CD4-positive, alpha-beta T cell treated with Interferon gamma for 1 hour (primary cell): ENCODE measurements around the gene EMC1.
"Not testable (repeated sequence)": the region's sequence is repeated elsewhere in the genome, so short reads cannot be mapped to it uniquely, and the experiment has no call there.

Experiments used
- DNase-seq: peaks from one replicate; pipeline ENCODE4 v3.0.0-alpha.2; 2020

Gene EMC1

DNA sequence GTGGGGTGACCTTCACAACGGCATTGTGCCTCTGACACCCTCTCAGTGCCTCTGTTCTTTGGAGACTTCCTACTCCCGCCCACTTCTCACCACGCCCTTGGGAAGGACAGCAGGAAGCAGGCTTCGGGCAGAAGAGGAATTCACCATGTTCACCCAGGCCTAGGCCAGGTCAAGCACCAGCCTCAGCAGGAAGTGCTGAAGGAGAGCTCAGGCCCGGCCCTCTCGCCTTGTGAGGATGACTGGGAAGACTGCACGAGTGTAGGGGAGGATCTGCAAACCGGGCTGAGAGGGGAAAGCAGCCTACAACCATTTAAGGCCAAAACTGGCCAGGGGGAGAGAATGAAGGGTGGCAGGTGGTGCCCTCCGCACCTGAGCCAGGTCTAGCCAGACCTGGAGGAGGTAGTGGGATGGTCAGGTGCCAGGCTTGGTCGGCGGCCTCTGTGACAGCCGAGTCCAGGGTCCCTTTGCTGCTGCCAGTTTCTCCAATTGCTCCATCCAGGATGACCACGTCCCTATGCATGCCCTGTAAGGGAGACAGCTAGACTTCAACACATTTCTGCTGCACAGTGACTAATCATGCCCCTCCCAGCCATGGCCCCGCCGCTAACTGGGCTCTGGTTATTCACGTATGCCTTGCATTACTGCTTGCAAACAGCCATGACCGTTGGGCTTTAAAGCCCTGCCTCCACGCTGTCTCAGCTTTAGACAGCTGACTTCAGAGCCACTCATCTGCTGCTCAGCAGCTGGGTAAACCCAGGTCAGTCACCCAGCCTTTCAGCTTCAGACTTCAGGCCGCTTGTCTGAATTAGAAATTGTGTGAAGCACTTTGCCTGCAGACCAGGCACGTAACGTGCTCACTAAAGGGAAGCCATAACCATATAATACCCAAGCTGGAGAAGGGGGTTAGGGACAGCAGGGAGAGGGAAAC, 9.2 kb upstream of the EMC1 start:
- DNase-seq: no peak

GRCh38 chr1:19258353-19258752, 7.0 kb upstream of the EMC1 start:
- DNase-seq: no peak

DNA sequence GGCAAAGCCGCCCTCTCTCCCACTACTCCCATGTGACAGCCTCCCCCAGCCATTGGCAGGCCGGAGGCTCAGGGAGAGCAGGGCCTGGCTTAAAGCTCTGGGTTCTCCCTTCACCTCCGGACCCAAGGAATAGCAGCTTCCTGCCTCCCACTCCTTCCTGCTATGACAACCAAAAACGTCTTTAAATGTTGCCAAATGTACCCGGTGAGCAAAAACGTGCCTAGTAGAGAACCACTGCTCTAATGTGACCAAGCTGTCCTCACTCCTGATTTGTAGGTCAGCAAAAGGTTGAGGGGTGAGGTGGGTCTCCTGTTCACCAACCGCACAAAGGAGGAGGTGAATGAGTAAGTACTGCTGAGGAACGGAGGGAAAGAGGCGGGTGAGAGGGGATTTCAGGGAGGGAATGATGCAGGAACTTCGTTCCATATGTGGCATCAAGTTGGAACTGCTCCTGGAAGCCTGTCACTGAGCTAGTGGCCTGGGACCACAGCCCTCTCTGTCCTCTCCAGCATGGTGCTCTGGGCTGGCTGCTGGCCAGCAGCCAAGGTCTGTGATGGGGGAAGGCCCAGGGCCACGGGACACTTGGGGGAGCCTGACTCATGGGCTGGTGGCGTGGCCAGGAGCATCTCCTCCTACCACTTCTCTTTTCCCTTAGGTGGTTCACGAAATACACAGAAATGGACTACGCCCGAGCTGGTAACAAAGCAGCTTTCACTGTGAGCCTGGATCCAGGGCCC, 6.0 kb upstream of the EMC1 start:
- no peak for DNase-seq

DNA sequence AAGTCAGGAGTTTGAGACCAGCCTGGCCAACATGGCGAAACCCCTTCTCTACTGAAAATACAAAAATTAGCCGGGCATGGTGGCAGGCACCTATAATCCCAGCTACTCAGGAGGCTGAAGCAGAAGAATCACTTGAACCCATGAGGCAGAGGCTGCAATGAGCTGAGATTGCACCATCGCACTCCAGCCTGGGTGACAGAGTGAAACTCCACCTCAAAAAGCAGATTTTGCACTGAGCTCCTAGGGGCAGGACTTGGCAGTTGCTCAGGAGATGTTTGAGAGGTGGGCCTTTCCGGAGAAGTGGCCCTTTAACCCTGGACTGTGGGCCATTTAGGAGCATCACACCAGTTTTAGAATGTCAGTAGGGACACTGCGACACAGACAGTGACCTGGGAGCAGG, 5.0 kb upstream of the EMC1 start:
- not testable (repeated sequence) for DNase-seq

GRCh38 chr1:19255288-19255687, 4.0 kb upstream of the EMC1 start:
- DNase-seq: no peak

- no peak for DNase-seq
These were observed 3.1 kb upstream of the EMC1 start for GRCh38 chr1:19254416-19254815.

DNA sequence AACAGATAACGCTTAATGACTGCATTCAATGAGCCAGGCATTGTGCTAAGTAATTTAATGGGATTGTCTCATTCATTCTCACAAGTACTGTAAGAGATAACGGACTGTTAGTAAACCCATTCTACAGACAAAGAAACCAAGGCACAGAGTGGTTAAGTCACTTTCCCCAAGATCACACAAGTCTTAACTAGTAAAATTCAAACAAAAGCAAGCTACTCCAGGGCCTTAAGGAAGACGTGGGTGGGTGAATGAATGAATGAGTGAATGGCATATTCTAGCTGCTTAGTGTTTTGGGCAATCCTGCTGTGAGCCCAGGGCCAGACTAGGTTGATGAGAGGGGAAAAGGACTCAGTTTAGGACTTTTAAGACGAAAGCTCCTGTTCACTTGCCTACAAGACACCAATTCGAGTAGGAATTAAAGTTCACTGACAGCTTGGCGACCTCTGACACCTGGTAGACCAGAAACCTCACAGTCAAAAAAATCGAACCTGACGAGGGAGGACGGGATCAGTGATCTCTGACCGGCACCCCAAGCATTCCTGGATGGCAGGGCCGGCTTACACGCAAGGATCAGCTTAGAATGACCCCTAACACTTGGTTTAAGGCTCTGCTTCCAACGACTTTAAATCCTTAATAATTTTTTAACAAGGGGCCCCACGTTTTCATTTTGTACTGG, 557 bp downstream of the EMC1 start:
- DNase-seq: no peak

- peak; percentile 59 for DNase-seq
These were observed 10.4 kb downstream of the EMC1 start for GRCh38 chr1:19240673-19241538.

DNA sequence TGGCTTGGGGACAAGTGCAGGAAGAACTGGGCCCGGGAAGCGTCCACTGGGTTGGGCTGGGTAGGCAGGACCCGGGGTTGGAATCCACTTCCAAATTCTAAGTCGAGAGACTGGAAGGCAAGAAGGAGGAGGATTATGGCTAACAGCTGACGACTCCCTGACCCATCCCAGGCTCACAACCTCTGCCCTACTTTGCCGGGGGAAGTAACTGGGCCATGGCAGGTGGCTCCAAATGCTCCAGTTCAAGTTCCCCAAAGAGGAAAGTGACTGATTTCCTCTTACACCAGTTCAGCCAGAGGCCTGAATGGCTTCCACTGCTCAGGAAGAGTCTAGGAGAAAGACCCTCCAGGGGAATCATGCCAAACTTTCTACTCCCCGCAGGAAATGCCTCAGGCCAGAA, 11.4 kb downstream of the EMC1 start:
- no peak for DNase-seq

GRCh38 chr1:19234224-19234623, 17.1 kb downstream of the EMC1 start:
- no peak for DNase-seq

DNA sequence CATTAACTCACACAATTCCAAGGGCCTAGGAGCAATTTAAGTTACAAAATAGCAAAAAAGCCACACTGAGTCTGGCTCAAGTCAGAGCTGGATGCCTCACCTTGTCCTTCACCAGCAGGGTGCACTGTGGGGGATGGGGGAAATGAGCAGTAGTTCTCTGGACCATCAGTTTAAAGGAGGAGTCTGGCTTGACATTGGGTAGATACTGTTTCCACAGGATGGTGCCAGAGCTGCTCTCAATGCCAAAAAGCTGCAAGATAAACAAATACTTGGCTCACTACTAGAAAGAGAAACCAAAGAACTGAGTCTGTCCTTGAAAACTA, 18.8 kb downstream of the EMC1 start:
- DNase-seq: no peak

DNA sequence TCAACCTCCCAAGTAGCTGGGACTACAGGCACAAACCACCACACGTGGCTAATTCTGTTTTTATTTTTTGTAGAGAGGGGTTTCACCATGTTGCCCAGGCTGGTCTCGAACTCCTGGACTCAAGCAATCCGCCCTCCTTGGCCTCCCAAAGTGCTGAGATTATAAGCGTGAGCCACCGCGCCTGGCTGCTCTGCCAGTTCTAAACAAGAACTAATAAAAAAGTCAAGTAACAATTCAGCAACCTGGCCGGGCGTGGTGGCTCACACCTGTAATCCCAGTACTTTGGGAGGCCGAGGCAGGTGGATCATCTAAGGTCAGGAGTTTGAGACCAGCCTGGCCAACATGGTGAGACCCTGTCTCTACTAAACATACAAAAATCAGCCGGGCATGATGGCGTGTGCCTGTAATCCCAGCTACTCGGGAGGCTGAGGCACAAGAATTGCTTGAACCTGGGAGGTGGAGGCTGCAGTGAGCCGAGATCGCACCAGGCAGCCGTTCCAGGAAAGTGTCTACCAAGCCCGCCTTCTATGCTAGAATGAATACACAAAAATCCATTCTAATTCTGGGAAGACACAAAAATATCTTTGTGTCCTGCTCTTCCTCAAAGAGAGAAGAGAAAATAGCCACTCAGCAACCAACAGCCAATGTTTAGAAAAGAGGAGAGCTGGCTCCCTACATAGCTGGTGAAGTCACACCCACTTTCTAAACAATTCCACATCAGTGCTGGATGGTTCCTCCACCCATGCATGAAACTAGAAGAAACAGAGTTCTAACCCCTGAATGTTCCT, 19.4 kb downstream of the EMC1 start:
- DNase-seq: not testable (repeated sequence)

GRCh38 chr1:19229828-19230325, 21.4 kb downstream of the EMC1 start:
- no peak for DNase-seq

DNA sequence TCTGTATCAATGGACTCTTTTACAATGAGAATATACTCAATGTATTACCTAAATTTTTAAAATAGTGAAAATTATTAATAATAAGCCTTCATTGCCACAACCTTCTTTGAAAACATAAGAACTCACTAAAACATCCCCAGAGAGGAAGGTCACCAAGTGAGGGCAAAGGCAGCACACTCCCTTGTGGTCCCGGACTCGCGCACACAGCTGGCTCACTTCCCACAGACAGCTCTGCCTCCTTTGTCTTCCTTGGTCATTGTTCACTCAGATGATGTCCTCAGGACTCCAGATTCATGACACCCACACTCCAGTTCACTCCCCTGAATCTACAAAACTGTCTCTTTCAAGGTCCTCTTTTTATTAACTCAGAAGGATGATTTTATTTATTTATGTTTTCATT, 22.1 kb downstream of the EMC1 start:
- DNase-seq: no peak

GRCh38 chr1:19222979-19223824, 28.1 kb downstream of the EMC1 start:
- no peak for DNase-seq

DNA sequence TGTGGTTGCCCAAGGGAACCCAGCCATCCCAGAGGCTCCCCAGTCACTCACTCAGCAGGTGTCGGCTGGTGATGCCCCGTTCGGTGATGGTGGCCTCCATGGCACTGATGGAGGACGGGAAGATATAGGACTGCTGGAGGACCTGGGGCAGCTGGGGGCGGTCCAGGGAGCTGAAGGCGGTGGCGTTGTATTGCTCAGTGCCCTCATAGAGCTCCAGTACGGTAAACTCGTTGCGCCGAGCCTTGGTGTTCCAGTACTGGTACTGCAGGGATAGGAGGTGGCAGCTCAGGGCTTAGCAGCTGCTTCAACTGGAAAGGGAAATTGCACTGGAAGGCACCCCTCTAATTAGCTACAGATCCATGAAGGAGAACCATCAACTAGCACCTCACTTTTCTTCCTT, 28.8 kb downstream of the EMC1 start:
- DNase-seq: no peak

DNA sequence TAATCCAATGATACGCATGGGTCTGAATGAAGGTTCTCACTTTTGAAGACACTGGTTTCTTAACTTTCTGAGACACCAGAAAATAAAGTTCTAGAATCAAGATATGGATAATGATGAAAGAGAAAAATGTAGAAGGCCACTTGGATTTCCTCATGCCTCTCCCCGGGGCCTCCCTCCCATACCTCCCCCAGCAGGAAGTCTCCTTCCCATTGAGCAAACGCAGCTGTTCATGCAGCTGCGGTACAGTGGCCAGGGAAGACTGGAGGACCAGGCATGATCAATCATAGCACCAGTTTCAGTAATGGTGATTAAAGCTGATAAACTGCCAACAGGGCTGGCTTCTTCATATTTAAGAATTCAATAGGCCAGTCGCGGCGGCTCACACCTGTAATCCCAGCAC, 30.3 kb downstream of the EMC1 start:
- DNase-seq: no peak

GRCh38 chr1:19220080-19220846, 31.1 kb downstream of the EMC1 start:
- no peak for DNase-seq

DNA sequence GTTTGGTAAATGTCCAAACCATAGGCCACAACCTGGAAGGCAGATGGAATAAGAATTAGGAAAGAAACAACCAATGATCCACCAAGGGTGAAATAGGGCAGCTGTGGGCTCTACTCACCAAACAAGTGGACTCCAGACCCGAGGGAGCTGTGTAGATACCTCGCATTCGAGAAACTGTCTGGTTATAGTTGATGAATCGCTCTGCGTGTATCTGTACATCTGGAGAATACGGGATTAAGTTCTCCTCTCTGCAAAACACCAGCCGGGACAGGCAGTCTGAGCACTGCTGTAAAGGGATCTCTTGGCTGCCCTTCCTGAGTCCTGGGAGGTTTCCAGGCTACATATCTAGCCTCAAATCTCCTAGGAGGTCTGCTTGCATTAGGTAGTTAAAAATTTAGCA, 31.9 kb downstream of the EMC1 start:
- DNase-seq: no peak

GRCh38 chr1:19216585-19216984, 34.7 kb downstream of the EMC1 start:
- not testable (repeated sequence) for DNase-seq
